HG03196 (cell line): ENCODE measurements around the gene CBARP.

Experiments used
- ATAC-seq: cut with Tn5 transposase; IDR thresholded peaks from one replicate; pipeline ENCODE4 v1.9.1; 2021; ENCODE audit not compliant: unreplicated experiment

Gene CBARP

DNA sequence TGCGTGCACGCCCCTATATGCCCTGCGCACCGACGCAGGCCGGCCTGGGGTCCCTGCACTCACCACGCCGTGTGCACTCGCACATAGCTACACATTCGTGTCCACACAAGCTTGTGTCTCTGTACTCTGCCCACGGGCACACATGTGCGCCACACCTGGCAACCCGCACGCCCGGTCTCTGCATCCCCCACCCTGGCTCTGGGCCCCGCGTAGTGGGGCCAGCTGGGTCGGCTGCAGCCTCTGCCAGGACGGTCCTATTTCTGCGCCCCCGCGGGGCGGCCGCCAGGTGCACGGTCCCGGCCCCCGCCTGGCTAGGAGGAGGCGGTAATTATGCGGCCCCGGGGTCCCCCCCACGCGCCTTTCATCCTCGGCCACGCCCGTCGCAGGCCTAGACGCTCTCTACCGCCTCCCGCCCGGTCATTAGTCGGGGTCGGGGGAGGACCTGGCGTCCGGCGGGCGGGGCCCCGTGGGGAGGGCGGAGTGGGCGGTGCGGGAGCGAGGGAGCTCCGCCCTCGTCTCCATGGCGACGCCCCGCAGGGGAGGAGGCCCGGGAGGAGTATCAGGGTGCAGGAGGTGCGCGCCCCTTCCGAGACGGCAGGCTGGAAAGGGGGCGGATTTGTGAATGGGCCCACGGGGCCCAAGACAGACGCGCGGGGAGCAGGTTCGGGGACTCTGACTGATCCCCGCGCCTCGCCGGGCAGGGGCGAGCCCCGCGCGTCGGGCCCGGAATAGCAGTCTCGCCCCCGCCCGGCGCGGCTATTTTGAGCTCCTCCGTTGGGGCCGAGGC is 28.5 kb upstream of the CBARP start:
- peak; percentile 32 for ATAC-seq

GRCh38 chr19:1265615-1266128 is 27.9 kb upstream of the CBARP start:
- no peak for ATAC-seq

GRCh38 chr19:1264801-1265614 is 27.2 kb upstream of the CBARP start:
- ATAC-seq: no peak

DNA sequence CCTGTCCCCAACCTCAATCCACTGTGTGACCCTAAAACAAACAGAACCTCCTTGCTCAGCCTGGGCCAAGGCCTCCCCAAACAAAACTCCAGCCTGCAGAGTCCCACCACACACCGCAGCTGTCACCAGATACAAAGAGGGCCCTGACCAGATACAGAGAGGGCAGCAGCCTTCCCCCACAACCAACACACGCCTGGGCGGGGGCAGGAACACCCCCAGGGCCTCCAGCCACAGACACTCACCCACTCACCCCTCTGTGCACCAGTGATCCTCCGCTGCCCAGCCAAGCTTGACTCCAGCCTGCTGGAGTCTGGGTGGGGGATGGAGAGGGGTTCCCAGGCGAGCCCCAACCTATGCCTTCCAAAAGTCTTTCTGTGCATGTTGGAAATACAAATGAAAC is 25.4 kb upstream of the CBARP start:
- ATAC-seq: no peak

GRCh38 chr19:1262623-1263123 is 24.9 kb upstream of the CBARP start:
- no peak for ATAC-seq

DNA sequence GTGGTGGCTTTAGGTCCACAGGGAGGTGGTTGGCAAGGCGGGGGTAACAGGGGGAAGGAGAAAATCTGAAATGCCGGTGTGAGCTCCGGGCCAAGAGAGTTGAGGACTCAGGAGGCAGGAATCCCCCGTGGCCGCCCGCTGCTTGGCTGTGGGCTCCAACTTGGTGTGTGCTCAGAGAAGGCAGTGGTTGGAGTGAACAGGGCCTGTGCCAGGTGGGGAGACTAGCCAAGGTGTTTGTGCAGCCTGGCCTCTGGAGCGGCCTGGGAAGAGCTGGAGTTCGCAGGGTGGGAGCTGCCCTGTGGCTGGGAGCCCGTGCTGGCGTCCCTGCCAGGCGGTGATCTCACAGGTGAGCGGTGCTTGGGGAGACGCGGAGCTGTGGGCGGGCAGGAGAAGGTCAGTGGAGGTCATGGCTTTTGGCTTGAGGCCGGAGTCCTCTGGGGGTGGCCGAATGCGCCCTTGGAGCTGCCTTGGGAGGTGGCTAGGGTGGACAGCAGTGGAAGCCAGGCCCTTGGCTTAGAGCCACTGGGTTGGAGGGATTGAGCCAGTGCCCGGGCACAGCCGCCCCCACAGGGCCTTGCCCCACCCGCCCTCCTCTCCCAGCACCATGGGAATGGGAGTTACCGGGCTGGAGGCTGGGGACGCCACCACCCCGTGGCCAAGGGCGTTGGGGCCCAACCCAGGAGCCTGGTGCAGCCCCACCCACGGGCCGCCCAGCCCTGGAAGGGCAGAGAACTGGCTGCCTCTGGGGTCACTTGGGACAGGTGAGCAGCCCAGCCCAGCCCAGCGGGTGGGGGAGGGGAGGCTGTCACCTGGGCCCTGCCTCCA is 24.2 kb upstream of the CBARP start:
- no peak for ATAC-seq

DNA sequence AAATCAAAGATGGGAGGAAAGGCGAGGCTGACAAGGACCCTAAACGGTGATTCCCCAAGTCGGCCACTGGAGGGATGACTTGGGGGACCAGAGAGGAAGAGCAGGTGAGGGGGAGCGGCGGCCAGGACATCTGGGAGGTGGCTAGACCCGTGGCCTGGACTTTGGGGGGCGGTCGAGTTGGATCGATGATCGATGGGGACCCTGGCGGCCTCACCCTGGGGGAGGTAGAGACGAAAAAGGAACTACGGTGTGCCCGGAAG is 23.7 kb upstream of the CBARP start:
- ATAC-seq: no peak

DNA sequence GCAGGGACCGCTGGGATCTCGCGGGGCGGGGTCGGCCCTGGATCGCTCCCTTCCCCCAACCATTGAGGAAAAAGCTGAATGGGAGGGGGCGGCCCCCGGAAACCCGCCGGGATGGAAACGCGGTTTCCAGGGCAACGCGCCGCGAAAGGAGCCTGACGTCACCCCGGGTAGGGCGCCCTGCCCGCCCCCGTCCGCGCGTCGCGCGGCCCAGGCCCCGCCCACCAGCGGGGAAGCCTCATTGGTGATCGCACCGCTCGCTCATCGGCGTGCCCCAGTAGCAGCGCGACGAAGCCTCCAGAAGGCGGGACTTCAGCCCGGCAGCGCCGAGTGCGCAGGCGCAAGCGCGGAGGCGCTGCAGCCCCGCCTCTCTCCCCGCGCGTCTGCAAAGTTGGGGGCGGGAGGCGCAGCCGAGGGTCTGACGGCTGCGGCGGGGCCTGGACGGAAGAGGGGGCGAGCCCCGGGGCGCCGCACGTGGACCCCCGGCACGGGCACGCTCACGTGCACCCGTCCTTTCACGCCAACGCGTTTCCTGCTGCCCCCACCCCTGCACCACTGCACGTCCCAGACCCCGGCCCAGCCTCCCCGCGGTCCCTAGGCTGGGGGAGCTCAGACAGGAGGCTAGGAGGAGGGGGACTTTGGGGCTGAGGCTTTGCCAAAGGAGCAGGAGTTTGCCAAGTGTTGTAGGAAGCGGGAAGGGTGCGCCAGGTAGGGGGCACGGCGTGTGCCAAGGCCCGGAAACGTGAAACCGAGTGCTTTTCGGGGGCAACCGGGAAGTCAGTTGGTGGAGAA is 23.1 kb upstream of the CBARP start:
- ATAC-seq: peak; percentile 41

- peak; percentile 10 for ATAC-seq
Observed at GRCh38 chr19:1259876-1260748, 22.3 kb upstream of the CBARP start.

DNA sequence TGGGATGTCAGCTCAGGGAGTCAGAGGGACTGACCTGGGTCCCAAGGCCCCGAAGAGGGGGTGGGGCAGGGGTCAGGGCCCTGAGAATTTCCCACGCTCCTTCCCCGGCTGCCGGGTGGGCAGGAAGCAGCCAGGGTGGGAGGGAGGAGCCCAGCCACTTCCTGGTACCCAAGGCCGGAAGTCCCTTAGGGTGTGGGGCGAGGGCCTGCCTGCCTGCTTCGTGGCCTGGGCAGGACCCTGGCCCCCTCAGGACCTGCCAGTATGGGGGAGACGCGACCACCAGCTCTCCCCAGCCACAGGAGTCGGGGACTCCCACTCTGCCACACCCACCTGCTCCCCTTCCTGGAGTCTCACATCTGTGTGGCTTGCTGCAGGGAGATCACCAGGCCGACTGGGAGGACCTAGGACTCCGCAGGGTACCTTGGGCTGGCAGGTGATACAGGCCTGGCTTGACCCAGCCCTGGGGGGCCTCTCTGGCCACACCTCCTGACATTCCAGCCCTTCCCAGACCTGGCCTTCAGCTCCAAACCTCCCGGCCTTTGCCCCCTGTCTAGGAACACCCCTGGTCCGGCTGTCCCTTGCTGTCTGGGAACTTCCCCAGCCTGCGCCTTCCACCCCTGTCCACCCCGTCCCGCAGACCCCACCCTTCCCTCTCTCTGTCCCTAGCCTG is 21.5 kb upstream of the CBARP start:
- ATAC-seq: peak; percentile 24

DNA sequence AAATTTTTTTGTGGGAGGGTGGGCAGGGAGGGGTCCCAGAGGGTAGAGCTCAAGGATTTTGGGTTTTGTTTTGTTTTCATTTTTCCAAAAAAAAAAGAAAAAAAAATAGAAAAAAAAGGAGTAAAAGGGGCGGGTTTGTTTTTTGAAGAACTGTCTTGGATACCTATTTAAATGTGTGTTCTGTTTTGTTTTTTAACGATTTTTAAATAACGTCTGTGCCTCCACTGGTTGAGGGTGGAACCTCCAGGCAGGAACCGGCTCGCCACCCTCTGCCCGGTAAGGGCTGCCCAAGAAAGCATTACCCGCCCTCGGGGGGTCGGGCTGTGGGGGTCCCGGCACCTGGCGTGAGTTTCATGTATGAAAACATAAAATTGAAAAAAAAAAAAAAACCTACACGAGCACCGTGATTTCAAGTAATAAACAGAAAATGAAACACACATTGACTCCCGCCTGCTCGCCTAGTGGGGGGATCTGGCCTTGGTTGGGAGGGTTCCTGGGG is 21.0 kb upstream of the CBARP start:
- no peak for ATAC-seq

DNA sequence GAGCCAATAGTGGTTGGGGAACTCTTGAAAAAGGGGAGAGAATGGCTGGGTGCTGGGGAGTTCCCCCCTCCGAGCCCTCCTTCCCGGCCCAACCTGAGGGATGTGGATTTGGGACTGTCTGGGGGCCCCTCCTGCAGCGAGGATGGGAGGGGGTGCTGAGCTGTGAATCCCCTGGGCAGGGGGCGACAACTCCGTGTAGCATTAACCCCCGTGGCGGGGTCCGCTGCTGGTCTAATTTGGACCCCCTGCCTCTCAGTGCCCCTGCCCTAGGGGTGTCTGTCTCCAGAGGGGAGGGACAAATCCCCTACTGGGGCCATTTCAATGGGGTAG is 20.3 kb upstream of the CBARP start:
- no peak for ATAC-seq

- no peak for ATAC-seq
Observed at GRCh38 chr19:1257475-1258162, 19.8 kb upstream of the CBARP start.

GRCh38 chr19:1256646-1257474 is 19.1 kb upstream of the CBARP start:
- ATAC-seq: no peak

DNA sequence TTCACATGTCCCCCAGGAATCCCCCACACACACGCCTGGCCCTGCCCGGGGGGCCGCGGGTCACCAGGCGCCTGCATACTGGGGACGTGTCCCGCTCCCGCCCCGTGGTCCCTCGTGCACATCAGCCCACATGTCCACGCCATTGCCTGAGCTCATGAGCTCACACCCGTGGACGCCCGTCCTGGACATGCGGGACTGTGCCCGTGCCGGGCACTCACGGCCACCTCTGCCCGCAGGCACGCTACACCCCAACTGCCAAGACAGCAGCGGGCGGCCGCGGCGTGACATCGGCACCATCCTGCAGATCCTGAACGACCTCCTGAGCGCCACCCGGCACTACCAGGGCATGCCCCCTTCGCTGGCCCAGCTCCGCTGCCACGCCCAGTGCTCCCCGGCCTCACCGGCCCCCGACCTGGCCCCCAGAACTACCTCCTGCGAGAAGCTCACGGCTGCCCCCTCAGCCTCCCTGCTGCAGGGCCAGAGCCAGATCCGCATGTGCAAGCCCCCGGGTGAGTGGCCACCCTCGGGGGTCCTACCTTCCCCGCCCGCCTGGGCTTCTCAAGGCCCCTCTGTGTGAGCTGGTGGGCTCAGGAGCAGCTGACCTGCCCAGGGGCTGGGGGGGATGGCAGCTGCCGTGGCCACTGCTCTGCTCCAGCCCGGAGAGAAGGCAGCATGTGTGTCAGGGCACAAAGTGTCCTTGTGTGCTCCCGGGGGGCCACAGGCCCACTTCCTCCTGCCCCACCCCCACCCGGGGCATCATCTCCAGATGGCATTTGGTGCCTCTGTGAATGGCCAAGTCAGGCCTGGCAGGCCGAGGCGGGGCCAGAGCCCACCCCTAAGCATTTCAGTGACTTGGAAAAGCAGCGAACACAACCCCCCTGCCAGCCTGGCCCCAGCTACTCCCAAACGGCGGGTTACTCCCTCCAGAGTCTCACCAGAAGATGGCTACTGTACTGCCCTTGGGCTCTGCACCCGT is 17.7 kb upstream of the CBARP start:
- ATAC-seq: no peak

DNA sequence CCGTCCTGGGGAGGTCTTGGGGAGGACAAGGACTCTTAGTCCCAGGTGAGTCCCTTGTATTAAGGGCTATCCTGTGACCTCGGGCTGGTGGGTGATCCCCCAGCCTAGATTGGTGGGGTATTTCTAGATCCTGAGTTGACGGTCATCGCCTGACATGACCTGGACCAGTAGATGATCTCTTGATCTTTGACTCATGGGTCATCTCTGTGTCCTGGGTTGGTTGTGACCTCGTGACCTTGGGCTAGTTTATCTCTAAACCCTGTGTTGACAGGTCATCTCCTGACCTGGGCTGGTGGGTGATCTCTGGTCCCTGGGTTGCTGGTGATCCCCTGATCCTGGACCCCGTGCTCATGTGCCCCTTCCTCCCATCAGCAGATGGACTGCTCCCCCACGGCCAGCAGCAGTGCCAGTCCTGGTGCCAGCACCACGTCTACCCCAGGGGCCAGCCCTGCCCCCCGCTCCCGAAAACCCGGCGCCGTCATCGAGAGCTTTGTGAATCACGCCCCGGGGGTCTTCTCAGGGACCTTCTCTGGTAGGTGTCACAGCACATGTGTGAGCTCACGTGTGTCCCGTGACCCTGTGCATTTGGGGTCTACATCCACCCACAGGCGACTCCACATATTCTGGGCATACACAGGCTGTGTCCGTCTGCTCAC is 16.9 kb upstream of the CBARP start:
- no peak for ATAC-seq
